Endothelial cell of umbilical vein (primary cell): ENCODE results near the gene DCAF11. TPM values are rescaled to one million over a fixed set of nuclear protein-coding genes. Genes with fewer than 3 reads are reported as not detected.
A peak's percentile ranks its signal among the peaks of the same experiment; 100 is the strongest.

ENCODE experiments used
- BruUV-seq: library from RNA; stranded (reverse); fragments of 400-500 nt; replicated peaks from 2 replicates; lab custom pipeline; 2021; lab: Mats Ljungman, UMichigan
- CTCF ChIA-PET: fragments of 300-600, 350-600 bp; sonication (Branson Sonifier 250); formaldehyde crosslinking; loops from one replicate; lab custom pipeline; 2021; ENCODE audit warnings: antibody characterized with exemption, inconsistent platforms; lab: Charles Lee
- POLR2A ChIA-PET: fragments of 300-600, 350-600 bp; sonication (Branson Sonifier 250); formaldehyde crosslinking; loops from one replicate; lab custom pipeline; 2021; ENCODE audit warnings: antibody characterized with exemption, inconsistent platforms; lab: Charles Lee
- DNase-seq: peaks from one replicate; pipeline ENCODE4 v3.0.0-alpha.2; 2011; ENCODE audit warnings: low read depth, low spot score
- FAIRE-seq: peaks from 2 replicates; lab custom pipeline; 2011; peaks lifted over from hg19 to GRCh38; lab: Jason Lieb, UNC
- H2AFZ ChIP-seq: 2 replicates; pipeline ENCODE4 v1.6.0; 2012; ENCODE audit warnings: low read depth, low read length, control low read depth, inconsistent platforms
- H3K27ac ChIP-seq: 2 replicates; pipeline ENCODE4 v1.5.1; 2011; ENCODE audit warnings: low read depth, mild to moderate bottlenecking, control low read depth, low read length, moderate library complexity; ENCODE audit not compliant: insufficient read depth
- H3K27me3 ChIP-seq, 2 experiments: 2 replicates each; pipeline versions ENCODE4 v1.6.0 to v1.6.1; 2011; ENCODE audit warnings: low read length in 2 of 2, mixed read lengths in 1 of 2; ENCODE audit not compliant: control insufficient read depth in 2 of 2, insufficient read depth in 2 of 2
- H3K36me3 ChIP-seq, 2 experiments: 2 replicates in 1 of 2; 3 replicates in 1 of 2; pipeline ENCODE4 v1.5.1; 2011; ENCODE audit warnings: low read length in 2 of 2, mild to moderate bottlenecking in 1 of 2, moderate library complexity in 1 of 2; ENCODE audit not compliant: control insufficient read depth in 2 of 2, insufficient read depth in 2 of 2; ENCODE audit errors: extremely low read depth in 1 of 2
- H3K4me1 ChIP-seq: 3 replicates; pipeline ENCODE4 v1.5.1; 2011; ENCODE audit warnings: mild to moderate bottlenecking, low read length; ENCODE audit not compliant: control insufficient read depth, insufficient read depth; ENCODE audit errors: extremely low read depth
- H3K4me2 ChIP-seq: 2 replicates; pipeline ENCODE4 v1.6.1; 2011; ENCODE audit warnings: low read length, control low read depth, mixed read lengths; ENCODE audit not compliant: insufficient read depth
- H3K4me3 ChIP-seq, 3 experiments: fragments of 200-600 bp in 1 of 3; sonication (generic), shearing (Covaris generic) in 1 of 3; replicated peaks in 1 of 3; 2 replicates each; pipeline ENCODE4 v1.5.1; 2011 to 2016; ENCODE audit warnings: control low read depth in 3 of 3, low read length in 3 of 3, mild to moderate bottlenecking in 2 of 3, inconsistent platforms in 1 of 3, low read depth in 1 of 3, moderate library complexity in 1 of 3; ENCODE audit not compliant: insufficient read depth in 1 of 3
- H3K79me2 ChIP-seq: 2 replicates; pipeline ENCODE4 v1.6.0; 2012; ENCODE audit warnings: low read length, inconsistent platforms; ENCODE audit not compliant: control insufficient read depth, insufficient read depth
- H3K9ac ChIP-seq: replicated peaks from 2 replicates; pipeline ENCODE3; 2011; ENCODE audit warnings: low read length, control low read depth; ENCODE audit not compliant: insufficient read depth; ENCODE audit errors: extremely low read depth
- H3K9me1 ChIP-seq: replicated peaks from 3 replicates; pipeline ENCODE4 v1.6.0; 2011; ENCODE audit warnings: mild to moderate bottlenecking, low read length; ENCODE audit not compliant: control insufficient read depth, insufficient read depth; ENCODE audit errors: extremely low read depth
- H3K9me3 ChIP-seq: replicated peaks from 2 replicates; pipeline ENCODE4 v1.5.1; 2012; ENCODE audit warnings: low read length, inconsistent platforms; ENCODE audit not compliant: control insufficient read depth, insufficient read depth
- H4K20me1 ChIP-seq: replicated peaks from 2 replicates; pipeline ENCODE3; 2011; ENCODE audit warnings: mild to moderate bottlenecking, low read length; ENCODE audit not compliant: control insufficient read depth, insufficient read depth; ENCODE audit errors: extremely low read depth
- EZH2 ChIP-seq: IDR thresholded peaks from 2 replicates; pipeline ENCODE4 v1.6.1; 2012; ENCODE audit warnings: borderline replicate concordance, low read depth, mild to moderate bottlenecking, moderate library complexity, low read length, inconsistent platforms; ENCODE audit not compliant: severe bottlenecking
- FOS ChIP-seq: IDR thresholded peaks from 2 replicates; pipeline ENCODE4 v1.6.1; 2011; ENCODE audit warnings: mild to moderate bottlenecking, low read length, moderate library complexity, borderline replicate concordance; ENCODE audit not compliant: insufficient read depth
- GATA2 ChIP-seq: IDR thresholded peaks from 2 replicates; pipeline ENCODE4 v1.7.0; 2011; ENCODE audit warnings: low read depth, mild to moderate bottlenecking, moderate library complexity, mixed read lengths, low read length; ENCODE audit not compliant: insufficient read length, insufficient read depth
- JUN ChIP-seq: IDR thresholded peaks from 2 replicates; pipeline ENCODE4 v1.6.1; 2011; ENCODE audit warnings: borderline replicate concordance, low read depth; ENCODE audit not compliant: insufficient read length, insufficient read depth
- MAX ChIP-seq: IDR thresholded peaks from 2 replicates; pipeline ENCODE4 v1.6.1; 2011; ENCODE audit not compliant: insufficient read depth, insufficient read length
- MYC ChIP-seq: IDR thresholded peaks from one replicate; pipeline ENCODE4 v1.6.1; 2011; ENCODE audit warnings: mild to moderate bottlenecking, low read depth, low read length
- POLR2A ChIP-seq: IDR thresholded peaks from 2 replicates; pipeline ENCODE4 v1.6.1; 2012; ENCODE audit warnings: low read depth, mild to moderate bottlenecking, control low read depth, low read length
- POLR2AphosphoS5 ChIP-seq: IDR thresholded peaks from 2 replicates; pipeline ENCODE4 v1.6.1; 2012; ENCODE audit warnings: low read depth, mild to moderate bottlenecking, control low read depth, low read length, moderate library complexity; ENCODE audit not compliant: insufficient read depth
- dilution Hi-C: fragments of 300-500 bp; cut with MboI; formaldehyde crosslinking; loops from one replicate; pipeline ENCODE4 v1.15.0; 2019; ENCODE audit warnings: low sequenced_read_pairs; ENCODE audit not compliant: extremely low pct_ligation_motif_present
- intact Hi-C: fragments of 100-400 bp; cut with micrococcal nuclease; formaldehyde crosslinking; loops from one replicate; pipeline ENCODE4 v1.10.0; 2022
- polyA plus RNA-seq, 4 experiments: library from polyadenylated mRNA; depleted of rRNA in 3 of 4; stranded (reverse) in 3 of 4; unstranded in 1 of 4; fragments of >200 nt; gene quantifications; 2 replicates each; pipeline versions ENCODE4 v1.2.1 to v1.2.3, GENCODE V29; 2011 to 2012; ENCODE audit warnings: missing spikeins in 1 of 4
- total RNA-seq: library from RNA; stranded (reverse); gene quantifications from 2 replicates; pipeline ENCODE4 v1.2.3, GENCODE V29; 2021
- TF ChIP-seq, protein P1 (sequence below), 2 donors: IDR thresholded peaks; 1 replicate in 1 of 2; 2 replicates in 1 of 2; pipeline ENCODE4 v1.5.1; 2011; ENCODE audit warnings: low read length in 2 of 2, mild to moderate bottlenecking in 2 of 2, moderate library complexity in 2 of 2, control low read depth in 1 of 2, inconsistent platforms in 1 of 2, low read depth in 1 of 2; ENCODE audit not compliant: insufficient read depth in 1 of 2; ENCODE audit errors: extremely low read depth in 1 of 2

The DCAF11 gene
- total and polyA plus RNA-seq, 2 donors (not counting 3 experiments of a cell fraction or from before 2014, with no cell fraction given), result 37.3 to 38.5 TPM

GRCh38 chr14:24081739-24082211, 32.8 kb upstream of the DCAF11 start:
- Histone ChIP-seq H3K27me3 (peaks cover 28 to 35% of the 10 kb centered on the region in 2 experiments), H3K4me3 (no peak overlapping the region), H3K4me1 (no peaks in the 10 kb centered on the region), H3K36me3 (no peaks in the 10 kb centered on the region), H3K9me1 (no peaks in the 10 kb centered on the region), H3K9ac (no peak overlapping the region), H4K20me1 (no peaks in the 10 kb centered on the region), H3K27ac (no peak overlapping the region), H3K9me3 (no peaks in the 10 kb centered on the region), H3K4me2 (no peak overlapping the region), H2AFZ (no peak overlapping the region), H3K79me2 (no peaks in the 10 kb centered on the region)
- TF ChIP-seq EZH2 (peak; percentile 37), GATA2 (no peak)
- intact Hi-C loops, result no loop called here
- BruUV-seq, result no TSS peak
- ChIA-PET POLR2A (interaction anchor here (0.5 kb wide), 1 partner anchor 899 kb away, joined by 10 read pairs; no protein-coding TSS in a partner anchor), CTCF (interaction anchor here (1.2 to 5.7 kb wide), 6 partner anchors 10 to 27 kb away, joined by 3 to 51 read pairs (median 11); partner anchors contain the start of gene CPNE6)
- DNase-seq (no peak), FAIRE-seq (no peak)
- dilution Hi-C loops, result no loop called here

- no peak for FAIRE-seq
- TF ChIP-seq, protein P1, sequence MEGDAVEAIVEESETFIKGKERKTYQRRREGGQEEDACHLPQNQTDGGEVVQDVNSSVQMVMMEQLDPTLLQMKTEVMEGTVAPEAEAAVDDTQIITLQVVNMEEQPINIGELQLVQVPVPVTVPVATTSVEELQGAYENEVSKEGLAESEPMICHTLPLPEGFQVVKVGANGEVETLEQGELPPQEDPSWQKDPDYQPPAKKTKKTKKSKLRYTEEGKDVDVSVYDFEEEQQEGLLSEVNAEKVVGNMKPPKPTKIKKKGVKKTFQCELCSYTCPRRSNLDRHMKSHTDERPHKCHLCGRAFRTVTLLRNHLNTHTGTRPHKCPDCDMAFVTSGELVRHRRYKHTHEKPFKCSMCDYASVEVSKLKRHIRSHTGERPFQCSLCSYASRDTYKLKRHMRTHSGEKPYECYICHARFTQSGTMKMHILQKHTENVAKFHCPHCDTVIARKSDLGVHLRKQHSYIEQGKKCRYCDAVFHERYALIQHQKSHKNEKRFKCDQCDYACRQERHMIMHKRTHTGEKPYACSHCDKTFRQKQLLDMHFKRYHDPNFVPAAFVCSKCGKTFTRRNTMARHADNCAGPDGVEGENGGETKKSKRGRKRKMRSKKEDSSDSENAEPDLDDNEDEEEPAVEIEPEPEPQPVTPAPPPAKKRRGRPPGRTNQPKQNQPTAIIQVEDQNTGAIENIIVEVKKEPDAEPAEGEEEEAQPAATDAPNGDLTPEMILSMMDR (IDR thresholded peaks at IDR 0.05; ENCODE audit: extremely low read depth in 1 of 2, insufficient read depth in 1 of 2, low read depth in 1 of 2, low read length in 2 of 2), result no peak
- no peak for TF ChIP-seq MAX
- TF ChIP-seq POLR2AphosphoS5, result no peak
- no peak for TF ChIP-seq GATA2
- no peak for TF ChIP-seq POLR2A
- TF ChIP-seq JUN, result no peak
- no peak for TF ChIP-seq EZH2
- TF ChIP-seq FOS, result no peak
- TF ChIP-seq MYC, result no peak
- H3K9me3 ChIP-seq, result no peaks in the 10 kb centered on the region
- no peak overlapping the region for H3K27ac ChIP-seq
- no TSS peak for BruUV-seq
- DNase-seq, result no peak
- H3K4me3 ChIP-seq, result no peak overlapping the region
- intact Hi-C loops, result no loop called here
- ChIA-PET CTCF (interaction anchor here (1.3 to 5.7 kb wide), 5 partner anchors 9 to 46 kb away, joined by 3 to 51 read pairs (median 18); partner anchors contain the start of gene CPNE6), POLR2A (interaction anchor here (0.5 kb wide), 1 partner anchor 900 kb away, joined by 10 read pairs; no protein-coding TSS in a partner anchor)
- H4K20me1 ChIP-seq, result no peaks in the 10 kb centered on the region
- no peaks in the 10 kb centered on the region for H3K79me2 ChIP-seq
- H3K9ac ChIP-seq, result no peak overlapping the region
- H3K9me1 ChIP-seq, result no peaks in the 10 kb centered on the region
- dilution Hi-C loops, result no loop called here
- no peak overlapping the region for H2AFZ ChIP-seq
- H3K27me3 ChIP-seq, result peaks cover 28 to 35% of the 10 kb centered on the region in 2 experiments
- H3K4me2 ChIP-seq, result no peak overlapping the region
- no peaks in the 10 kb centered on the region for H3K36me3 ChIP-seq
- H3K4me1 ChIP-seq, result no peaks in the 10 kb centered on the region
Observed at GRCh38 chr14:24082411-24083080, 32.0 kb upstream of the DCAF11 start.
